Lower leg skin (tissue), 4 donors: ENCODE measurements around the gene KIRREL3. TPM values are rescaled to one million over a fixed set of nuclear protein-coding genes. Genes with fewer than 3 reads are reported as not detected.

Experiments
- DNase-seq, 2 donors: peaks; one replicate each; pipeline ENCODE4 v3.0.0-alpha.2; 2019; ENCODE audit warnings: low spot score in 2 of 2
- H3K4me3 ChIP-seq: fragments of 200-600 bp; sonication (generic); 2 replicates; pipeline ENCODE4 v1.5.1; 2017; ENCODE audit warnings: mild to moderate bottlenecking, low read depth; ENCODE audit not compliant: poor library complexity, severe bottlenecking
- CTCF ChIP-seq, 3 donors: fragments of 450-650 bp; IDR thresholded peaks; one replicate each; pipeline ENCODE4 v1.5.1; 2016; ENCODE audit warnings: antibody characterized with exemption in 3 of 3, mild to moderate bottlenecking in 3 of 3, moderate library complexity in 2 of 3
- POLR2A ChIP-seq, 2 donors: fragments of 450-650 bp; IDR thresholded peaks; one replicate each; pipeline ENCODE4 v1.6.1; 2016 to 2017; ENCODE audit warnings: antibody characterized with exemption in 2 of 2, mild to moderate bottlenecking in 1 of 2, moderate library complexity in 1 of 2
- WGBS, 2 donors: methylation state at CpG; one replicate each; pipeline ENCODE4 v1.1.5; 2018; 5-methylcytosine and 5-hydroxymethylcytosine counted together
- intact Hi-C: fragments of 100-400 bp; cut with DNase I; formaldehyde crosslinking; loops from one replicate; pipeline ENCODE4 v1.15.0; 2023; ENCODE audit warnings: low total_unique reads
- total RNA-seq, 4 donors: library from RNA; depleted of rRNA; stranded (reverse); fragments of >200 nt; gene quantifications; one replicate each; pipeline ENCODE4 v1.1.0, GENCODE V29; 2016

Gene KIRREL3
- total RNA-seq, 4 donors from 2014 or later: 0.13 TPM; not detected in 3

- no peak for DNase-seq
- TF ChIP-seq POLR2A (IDR thresholded peaks at IDR 0.05) (no peak), CTCF (IDR thresholded peaks at IDR 0.05) (no peak)
- no peak overlapping the region for H3K4me3 ChIP-seq
- intact Hi-C loops: no loop called here
- WGBS, 2 donors: 82 to 88% methylated on average over 8 of the region's 8 CpGs
Measured at GRCh38 chr11:126512251-126512650, 488.3 kb downstream of the KIRREL3 start.

- WGBS, 2 donors: 70 to 77% methylated on average over 14 of the region's 14 CpGs
- intact Hi-C loops: no loop called here
- H3K4me3 ChIP-seq: no peak overlapping the region
- DNase-seq: no peak
- TF ChIP-seq CTCF (IDR thresholded peaks at IDR 0.05) (no peak), POLR2A (IDR thresholded peaks at IDR 0.05) (no peak)
Measured at GRCh38 chr11:126511475-126512115, 489.0 kb downstream of the KIRREL3 start.

DNA sequence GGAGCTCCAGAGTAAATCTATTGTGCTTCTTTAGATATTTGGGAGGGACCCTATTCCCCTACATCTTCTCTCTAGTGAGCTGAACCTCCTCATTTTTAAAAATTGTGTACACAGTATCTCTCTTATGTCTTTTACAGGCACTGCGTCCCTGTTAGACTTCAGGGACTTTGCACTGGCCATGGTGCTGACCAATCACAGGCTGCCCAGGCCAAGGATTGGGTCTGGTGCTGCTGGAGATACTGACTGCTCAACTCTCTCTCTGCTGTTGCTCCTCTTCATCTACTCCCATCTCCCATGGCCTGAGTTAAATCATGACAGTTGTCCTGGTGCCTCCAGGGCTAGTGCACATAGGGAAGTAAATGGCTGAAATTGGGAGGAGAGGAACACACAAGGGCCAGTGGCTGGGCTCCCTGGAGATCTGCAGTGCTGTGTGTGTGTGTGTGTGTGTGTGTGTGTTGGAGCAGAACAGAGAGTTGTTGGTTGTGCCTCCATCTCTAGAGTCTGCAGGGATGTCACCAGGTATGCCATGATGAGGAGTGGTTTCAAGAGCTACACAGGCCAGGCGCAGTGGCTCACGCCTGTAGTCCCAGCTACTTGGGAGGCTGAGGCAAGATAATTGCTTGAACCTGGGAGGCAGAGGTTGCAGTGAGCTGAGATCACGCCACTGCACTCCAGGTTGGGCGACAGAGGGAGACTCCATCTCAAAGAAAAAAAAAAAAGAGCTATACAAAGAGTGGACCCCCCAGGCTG, 489.8 kb downstream of the KIRREL3 start:
- no peak overlapping the region for H3K4me3 ChIP-seq
- WGBS, 2 donors: 80 to 83% methylated on average over 5 of the region's 5 CpGs
- intact Hi-C loops: no loop called here
- TF ChIP-seq POLR2A (IDR thresholded peaks at IDR 0.05) (no peak), CTCF (IDR thresholded peaks at IDR 0.05) (no peak)
- no peak for DNase-seq

DNA sequence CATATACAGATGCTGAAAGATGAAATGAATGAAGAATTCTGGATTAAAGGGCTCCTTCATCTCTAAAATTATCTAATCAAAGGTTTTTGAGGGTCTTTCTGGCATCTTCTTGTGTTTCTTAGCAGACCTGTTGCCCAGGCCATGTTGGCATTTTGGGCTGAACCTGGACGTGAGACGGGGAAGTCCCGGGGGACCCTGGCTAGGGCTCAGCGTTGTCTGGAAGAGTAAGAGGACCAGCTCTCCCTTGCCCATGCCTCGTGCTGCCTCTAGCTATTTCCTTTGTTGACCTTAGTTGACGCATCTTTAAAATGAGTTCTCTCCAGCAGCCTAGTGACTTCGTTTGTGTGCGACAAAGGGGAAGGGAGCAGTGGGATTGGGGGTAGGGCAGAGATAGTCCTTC, 492.9 kb downstream of the KIRREL3 start:
- intact Hi-C loops: no loop called here

DNA sequence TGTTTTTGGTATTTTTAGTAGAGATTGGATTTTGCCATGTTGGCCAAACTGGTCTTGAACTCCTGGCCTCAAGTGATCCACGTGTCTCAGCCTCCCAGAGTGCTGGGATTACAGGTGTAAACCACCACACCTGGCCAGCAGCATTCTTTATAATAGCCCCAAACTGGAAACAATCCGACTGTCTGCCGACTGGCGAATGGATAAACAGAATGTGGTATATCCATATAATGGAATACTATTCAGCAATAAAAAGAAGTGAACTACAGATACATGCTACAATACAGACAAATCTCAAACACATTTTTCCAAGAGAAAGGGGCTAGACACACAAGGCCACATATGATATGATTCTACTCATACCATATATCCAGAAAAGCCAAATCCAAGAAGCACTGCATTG, 493.8 kb downstream of the KIRREL3 start:
- no peak overlapping the region for H3K4me3 ChIP-seq
- intact Hi-C loops: no loop called here
- no peak for DNase-seq
- TF ChIP-seq CTCF (IDR thresholded peaks at IDR 0.05) (no peak), POLR2A (IDR thresholded peaks at IDR 0.05) (no peak)
- 87 to 90% methylated on average over 4 of the region's 4 CpGs for WGBS, 2 donors

More for the DNA sequence above, 492.9 kb downstream of the KIRREL3 start:
- 68% methylated on average over 8 of the region's 8 CpGs for WGBS, 2 donors
- TF ChIP-seq CTCF (IDR thresholded peaks at IDR 0.05) (no peak), POLR2A (IDR thresholded peaks at IDR 0.05) (no peak)
- H3K4me3 ChIP-seq: no peak overlapping the region
- no peak for DNase-seq
